Spleen (tissue), 7 donors: ENCODE data around the gene PARD3.

Experiments
- POLR2AphosphoS5 ChIP-seq, 3 donors: sonication (generic); formaldehyde crosslinking; IDR thresholded peaks; one replicate each; pipeline ENCODE4 v1.5.1; 2017; ENCODE audit warnings: antibody characterized with exemption in 3 of 3
- TF ChIP-seq, protein P1 (sequence below), 11 experiments: fragments of 200-600 bp in 7 of 11; fragments of 450-650 bp in 4 of 11; sonication (generic) in 4 of 11; IDR thresholded peaks in 8 of 11; conservative IDR thresholded peaks in 3 of 11; 1 replicate in 7 of 11; 2 replicates in 4 of 11; pipeline versions ENCODE4 v1.4.0 to v1.8.0; 2016 to 2021; ENCODE audit warnings: antibody characterized with exemption in 11 of 11, inconsistent platforms in 4 of 11, mild to moderate bottlenecking in 1 of 11
- donor health status: DM: no; HTN: no; CAD: no; lungs with moderate emphysema.
- donor health status: DM: no; HTN: no; CAD: no.
- donor health status: DM: no; HTN: no; CAD: no.

- TF ChIP-seq, protein P1, sequence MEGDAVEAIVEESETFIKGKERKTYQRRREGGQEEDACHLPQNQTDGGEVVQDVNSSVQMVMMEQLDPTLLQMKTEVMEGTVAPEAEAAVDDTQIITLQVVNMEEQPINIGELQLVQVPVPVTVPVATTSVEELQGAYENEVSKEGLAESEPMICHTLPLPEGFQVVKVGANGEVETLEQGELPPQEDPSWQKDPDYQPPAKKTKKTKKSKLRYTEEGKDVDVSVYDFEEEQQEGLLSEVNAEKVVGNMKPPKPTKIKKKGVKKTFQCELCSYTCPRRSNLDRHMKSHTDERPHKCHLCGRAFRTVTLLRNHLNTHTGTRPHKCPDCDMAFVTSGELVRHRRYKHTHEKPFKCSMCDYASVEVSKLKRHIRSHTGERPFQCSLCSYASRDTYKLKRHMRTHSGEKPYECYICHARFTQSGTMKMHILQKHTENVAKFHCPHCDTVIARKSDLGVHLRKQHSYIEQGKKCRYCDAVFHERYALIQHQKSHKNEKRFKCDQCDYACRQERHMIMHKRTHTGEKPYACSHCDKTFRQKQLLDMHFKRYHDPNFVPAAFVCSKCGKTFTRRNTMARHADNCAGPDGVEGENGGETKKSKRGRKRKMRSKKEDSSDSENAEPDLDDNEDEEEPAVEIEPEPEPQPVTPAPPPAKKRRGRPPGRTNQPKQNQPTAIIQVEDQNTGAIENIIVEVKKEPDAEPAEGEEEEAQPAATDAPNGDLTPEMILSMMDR (IDR thresholded peaks at IDR 0.05 in 8 of 11, conservative IDR thresholded peaks at IDR 0.05 in 3 of 11): no peak
- TF ChIP-seq POLR2AphosphoS5 (IDR thresholded peaks at IDR 0.05): no peak
Observed at GRCh38 chr10:34319197-34319846, 495.8 kb downstream of the PARD3 start.
